Gastrocnemius medialis (tissue), 4 donors: ENCODE results near the gene TES.

ENCODE experiments used
- CTCF ChIP-seq, 5 experiments: fragments of 450-650 bp in 3 of 5; fragments of 200-600 bp in 2 of 5; sonication (generic) in 2 of 5; IDR thresholded peaks in 4 of 5; conservative IDR thresholded peaks in 1 of 5; 1 replicate in 4 of 5; 2 replicates in 1 of 5; pipeline ENCODE4 v1.5.1; 2016 to 2019; ENCODE audit warnings: antibody characterized with exemption in 5 of 5, mild to moderate bottlenecking in 3 of 5, moderate library complexity in 3 of 5
- POLR2A ChIP-seq, 2 donors: fragments of 450-650 bp; IDR thresholded peaks; one replicate each; pipeline ENCODE4 v1.6.1; 2017; ENCODE audit warnings: antibody characterized with exemption in 2 of 2, mild to moderate bottlenecking in 2 of 2, moderate library complexity in 2 of 2

- TF ChIP-seq CTCF (IDR thresholded peaks at IDR 0.05 in 4 of 5, conservative IDR thresholded peaks at IDR 0.05 in 1 of 5) (no peak), POLR2A (IDR thresholded peaks at IDR 0.05) (no peak)
Measured at GRCh38 chr7:116213361-116214130, 3.2 kb downstream of the TES start.
